K562 treated with DMSO at 1 percent for 48 hours (cell line): Measurements from ENCODE around the gene LILRB1. TPM values are rescaled to one million over a fixed set of nuclear protein-coding genes. Genes with fewer than 3 reads are reported as not detected.

Experiments used
- total RNA-seq: library from RNA; unstranded; fragments of 300-600 nt; gene quantifications from 2 replicates; pipeline ENCODE4 v1.2.3, GENCODE V29; 2022; ENCODE audit warnings: low replicate concordance; ENCODE audit errors: extremely low read depth

LILRB1 gene
- not detected in 2 replicates for total RNA-seq

GRCh38 chr19:54630262-54630661, at the start of gene LILRB1:
Gene LILRB1 (plus strand): TSS chr19:54630484. CDS start chr19:54631074, 590 bp downstream.

DNA sequence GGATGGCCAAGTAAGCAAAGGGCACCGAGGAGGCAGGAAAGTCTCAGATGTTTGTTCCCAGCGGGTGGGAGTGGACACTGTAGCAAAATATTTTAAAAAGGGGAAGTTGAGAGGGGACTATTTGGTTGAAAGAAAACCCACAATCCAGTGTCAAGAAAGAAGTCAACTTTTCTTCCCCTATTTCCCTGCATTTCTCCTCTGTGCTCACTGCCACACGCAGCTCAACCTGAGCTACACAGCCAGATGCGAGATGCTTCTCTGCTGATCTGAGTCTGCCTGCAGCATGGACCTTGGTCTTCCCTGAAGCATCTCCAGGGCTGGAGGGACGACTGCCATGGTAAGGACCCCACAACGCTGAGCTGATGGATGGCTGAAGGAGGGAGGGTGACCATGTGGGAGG, 36.8 kb upstream of the LILRB1 start, which contains the start of gene LILRA1:
TSS of gene LILRA1 (plus strand) at position 188 of the 400 bp plus-strand sequence. CDS start 613 bp downstream, outside the sequence.

DNA sequence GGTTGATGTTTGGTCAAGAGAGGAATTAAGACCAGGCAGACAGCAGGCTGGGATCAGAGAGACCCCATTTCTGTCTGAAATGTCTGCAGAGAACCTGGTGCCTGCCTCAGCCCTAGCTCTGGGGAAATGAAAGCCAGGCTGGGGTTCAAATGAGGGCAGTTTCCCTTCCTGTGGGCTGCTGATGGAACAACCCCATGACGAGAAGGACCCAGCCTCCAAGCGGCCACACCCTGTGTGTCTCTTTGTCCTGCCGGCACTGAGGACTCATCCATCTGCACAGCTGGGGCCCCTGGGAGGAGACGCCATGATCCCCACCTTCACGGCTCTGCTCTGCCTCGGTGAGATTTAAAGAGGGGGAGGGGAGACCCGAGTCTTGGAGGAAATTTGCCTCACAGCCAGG, 32.4 kb downstream of the LILRB1 start, which contains the start of gene LILRB4:
TSS of gene LILRB4 (plus strand) at position 256 of the 400 bp plus-strand sequence. CDS start at position 305, 49 bp downstream.

Other genes with a start within 250 kb of the LILRB1 start
- not detected in 2 replicates for gene TTYH1, start 215.0 kb upstream of the LILRB1 start, total RNA-seq
- not detected in 2 replicates for gene LENG8, start 181.3 kb upstream of the LILRB1 start, total RNA-seq
- not detected in 2 replicates for gene LENG9, start 166.7 kb upstream of the LILRB1 start, total RNA-seq
- gene CDC42EP5, start 157.2 kb upstream of the LILRB1 start, total RNA-seq, result not detected in 2 replicates
- not detected in 2 replicates for gene LAIR2, start 127.7 kb upstream of the LILRB1 start, total RNA-seq
- gene LILRA2, start 56.7 kb upstream of the LILRB1 start, total RNA-seq, result not detected in 2 replicates
- gene LILRA1, start 36.9 kb upstream of the LILRB1 start, total RNA-seq, result not detected in 2 replicates
- gene LILRB4, start 32.5 kb downstream of the LILRB1 start, total RNA-seq, result not detected in 2 replicates
- gene KIR3DL3, start 94.0 kb downstream of the LILRB1 start, total RNA-seq, result not detected in 2 replicates
- gene KIR2DL3, start 108.0 kb downstream of the LILRB1 start, total RNA-seq, result not detected in 2 replicates
- not detected in 2 replicates for gene KIR2DL1, start 139.3 kb downstream of the LILRB1 start, total RNA-seq
- gene KIR2DL4, start 173.1 kb downstream of the LILRB1 start, total RNA-seq, result not detected in 2 replicates
- gene KIR3DL1, start 186.0 kb downstream of the LILRB1 start, total RNA-seq, result not detected in 2 replicates
- not detected in 2 replicates for gene KIR2DS4, start 202.2 kb downstream of the LILRB1 start, total RNA-seq
- gene KIR3DL2, start 220.0 kb downstream of the LILRB1 start, total RNA-seq, result not detected in 2 replicates
- gene FCAR, start 243.8 kb downstream of the LILRB1 start, total RNA-seq, result not detected in 2 replicates